GM19239 (cell line): ENCODE data around the gene MAEL.
"Not testable (repeated sequence)": the region's sequence is repeated elsewhere in the genome, so short reads cannot be mapped to it uniquely, and the experiment has no call there.

ENCODE experiments used
- DNase-seq: peaks from one replicate; pipeline ENCODE4 v3.0.0; 2011; ENCODE audit warnings: low spot score; ENCODE audit not compliant: insufficient read length
- FAIRE-seq: peaks from 2 replicates; lab custom pipeline; 2011; peaks lifted over from hg19 to GRCh38; lab: Jason Lieb, UNC

MAEL gene

GRCh38 chr1:166975361-166976129, 13.5 kb upstream of the MAEL start, which contains the start of gene ILDR2:
ILDR2 (minus strand) TSS chr1:166975540; CDS start chr1:166975268, 272 bp downstream.
- FAIRE-seq: peak; percentile 74
- DNase-seq: peak; percentile 65

GRCh38 chr1:166977951-166978350, 11.1 kb upstream of the MAEL start:
- no peak for FAIRE-seq
- no peak for DNase-seq

GRCh38 chr1:166978821-166979220, 10.3 kb upstream of the MAEL start:
- FAIRE-seq: peak; percentile 40
- no peak for DNase-seq

- FAIRE-seq (no peak), DNase-seq (no peak)
Measured at GRCh38 chr1:166980383-166980782, 8.7 kb upstream of the MAEL start.

- no peak for DNase-seq
- FAIRE-seq: no peak
Measured at GRCh38 chr1:166980818-166981217, 8.3 kb upstream of the MAEL start.

GRCh38 chr1:166981589-166981988, 7.5 kb upstream of the MAEL start:
- DNase-seq (no peak), FAIRE-seq (no peak)

GRCh38 chr1:166999075-166999474, 10.0 kb downstream of the MAEL start:
- DNase-seq (no peak), FAIRE-seq (peak; percentile 84)

GRCh38 chr1:166999500-167000055, 10.5 kb downstream of the MAEL start:
- DNase-seq: no peak
- no peak for FAIRE-seq

GRCh38 chr1:167000546-167000945, 11.5 kb downstream of the MAEL start:
- DNase-seq (no peak), FAIRE-seq (no peak)

- FAIRE-seq (no peak), DNase-seq (no peak)
Measured at GRCh38 chr1:167002354-167002753, 13.3 kb downstream of the MAEL start.

- DNase-seq (no peak), FAIRE-seq (peak; percentile 26)
Measured at GRCh38 chr1:167003711-167004110, 14.6 kb downstream of the MAEL start.

GRCh38 chr1:167011560-167012191, 22.6 kb downstream of the MAEL start:
- DNase-seq: no peak
- no peak for FAIRE-seq

- FAIRE-seq (no peak), DNase-seq (no peak)
Measured at GRCh38 chr1:167012570-167012969, 23.5 kb downstream of the MAEL start.

GRCh38 chr1:167013108-167013929, 24.2 kb downstream of the MAEL start:
- DNase-seq (no peak), FAIRE-seq (no peak)

GRCh38 chr1:167016100-167016750, 27.1 kb downstream of the MAEL start:
- FAIRE-seq (no peak), DNase-seq (no peak)

- FAIRE-seq: peak; percentile 57
Measured at GRCh38 chr1:167022384-167022783, 33.3 kb downstream of the MAEL start.

GRCh38 chr1:167029553-167029952, 40.5 kb downstream of the MAEL start:
- DNase-seq, FAIRE-seq: not testable (repeated sequence)

More at GRCh38 chr1:167022384-167022783, 33.3 kb downstream of the MAEL start:
- no peak for DNase-seq

GRCh38 chr1:167033646-167034045, 44.6 kb downstream of the MAEL start:
- FAIRE-seq (no peak), DNase-seq (no peak)

- peak; percentile 88 for FAIRE-seq
- DNase-seq: peak; percentile 63
Measured at GRCh38 chr1:167043752-167044488, 54.8 kb downstream of the MAEL start.
